ENCODE results near the gene SCN9A. TPM values are rescaled to one million over a fixed set of nuclear protein-coding genes. Genes with fewer than 3 reads are reported as not detected.
"Not testable (repeated sequence)": the region's sequence is repeated elsewhere in the genome, so short reads cannot be mapped to it uniquely, and the experiment has no call there.

The SCN9A gene
- polyA plus RNA-seq = 1 to 10 TPM in 1 of 3 donors, under 1 TPM in 2; 0.45 to 1.6 (median 0.46) TPM

DNA sequence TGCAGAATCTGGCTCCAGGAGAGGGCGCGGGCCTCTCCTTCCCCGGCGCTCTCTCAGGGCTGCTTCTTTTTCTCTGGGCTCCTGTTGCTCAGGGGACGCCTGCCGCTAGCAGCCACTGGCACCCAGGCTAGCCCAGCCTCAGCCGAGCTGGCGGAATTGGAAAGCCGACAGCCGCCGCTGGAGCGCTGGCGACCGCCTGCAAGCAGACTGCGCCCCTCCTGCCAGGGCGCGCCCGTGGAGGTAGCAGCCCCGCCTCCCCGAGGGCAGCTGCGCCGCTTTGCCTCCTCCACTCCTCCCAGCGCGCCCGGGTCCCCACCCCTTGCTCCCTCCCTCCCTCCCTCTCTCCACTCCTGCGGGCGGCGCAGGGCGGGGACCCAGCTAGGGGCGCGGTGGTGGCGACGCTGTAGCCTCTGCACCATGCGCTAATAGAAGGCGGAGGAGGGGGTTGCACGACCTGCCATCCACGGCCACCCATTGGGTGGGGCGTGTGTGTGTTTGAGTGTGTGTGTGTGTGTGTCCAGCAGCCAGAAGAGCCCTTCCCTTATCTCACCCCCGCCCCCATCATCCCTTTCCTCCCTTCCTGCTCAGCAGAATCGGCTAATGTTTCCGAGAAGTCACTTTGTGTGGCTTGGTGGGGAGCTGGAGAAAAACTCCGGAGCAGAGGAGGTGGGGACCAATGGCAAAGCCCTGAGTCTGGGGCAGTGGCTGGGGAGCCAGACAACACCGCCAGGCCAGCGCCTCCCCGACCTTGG lies at the start of gene SCN9A:
Gene SCN9A (minus strand): TSS at position 209 of the 752 bp plus-strand sequence. CDS start 64,188 bp downstream, outside the sequence.
- WGBS, 3 donors = 0 to 1% (median 0%) methylated on average over 36 to 45 of the region's 45 CpGs
- H3K27ac ChIP-seq (ENCODE audit: low read depth, low read length) = no peak within 1 kb of the TSS

DNA sequence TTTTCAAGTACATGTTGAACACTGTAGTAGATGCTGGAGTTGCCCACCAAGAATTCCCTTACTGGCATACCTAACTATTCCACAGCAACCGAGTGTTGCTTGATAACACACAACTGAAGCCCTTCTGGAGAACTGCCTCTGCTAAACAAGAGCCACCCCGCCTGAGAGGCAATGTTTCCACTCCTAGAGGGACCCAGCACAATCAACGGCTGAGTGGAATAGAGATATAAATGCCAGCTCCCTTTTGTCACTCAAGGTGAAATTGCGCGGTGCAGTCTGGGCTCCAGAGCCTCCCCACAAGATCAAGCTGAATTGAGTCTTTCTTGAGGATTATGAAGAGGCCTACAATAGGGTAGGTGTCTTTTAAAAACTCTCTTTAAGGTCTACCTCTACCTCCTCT lies 49.1 kb upstream of the SCN9A start:
- WGBS, 3 donors = 93 to 97% (median 94%) methylated on average over 5 of the region's 5 CpGs
- H3K27ac ChIP-seq (ENCODE audit: low read depth, low read length) = no peak overlapping the region

DNA sequence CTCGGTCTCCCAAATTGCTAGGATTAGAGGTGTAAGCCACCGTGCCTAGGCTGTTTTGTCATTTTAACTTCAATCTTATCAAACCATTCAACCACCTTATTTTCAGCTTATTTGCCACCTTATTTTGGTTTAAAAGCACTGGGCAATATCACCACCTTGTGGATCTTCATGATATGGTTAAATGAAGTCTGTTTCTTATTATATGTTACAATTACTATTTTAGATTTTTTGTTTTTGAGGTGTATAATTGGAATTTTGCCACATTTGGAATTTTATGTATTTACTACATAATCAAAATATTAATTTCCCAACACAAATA lies 43.8 kb upstream of the SCN9A start:
- H3K27ac ChIP-seq (ENCODE audit: low read depth, low read length) = no peak overlapping the region
- 60 to 71% (median 67%) methylated on average over 2 of the region's 2 CpGs for WGBS, 3 donors

DNA sequence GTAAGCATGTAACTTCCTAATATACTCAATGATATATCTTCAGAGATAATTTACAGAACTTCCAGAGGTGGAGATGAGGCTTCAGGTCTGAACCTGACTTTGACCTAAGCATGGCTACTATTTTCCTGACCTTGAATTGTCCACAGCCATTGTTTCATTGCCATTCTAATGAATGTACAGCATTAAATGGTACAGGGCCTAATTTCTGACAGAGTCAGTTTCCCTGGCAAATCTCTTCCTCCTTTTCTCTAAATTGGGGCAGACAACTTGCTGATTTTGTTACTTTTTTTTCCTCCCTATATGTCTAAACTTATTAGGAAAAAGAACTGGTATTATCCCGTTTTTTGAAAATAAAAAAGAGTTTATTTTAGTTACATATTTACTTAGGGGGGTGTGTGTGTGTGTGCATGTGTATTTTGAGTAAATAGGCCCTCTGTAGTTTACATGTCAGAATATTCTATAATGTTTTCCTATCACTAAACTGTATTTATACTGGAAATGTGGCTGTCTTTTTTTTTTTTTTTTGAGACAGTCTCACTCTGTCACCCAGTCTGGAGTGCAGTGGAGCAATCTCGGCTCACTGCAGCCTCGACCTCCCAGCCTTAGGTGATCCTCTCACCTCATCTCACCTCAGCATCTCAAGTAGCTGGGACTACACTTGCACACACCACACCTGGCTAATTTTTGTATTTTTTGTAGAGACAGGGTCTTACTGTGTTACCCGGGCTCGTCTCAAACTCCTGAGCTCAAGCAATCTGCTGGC lies 43.3 kb upstream of the SCN9A start:
- 52 to 76% (median 74%) methylated on average over 5 of the region's 5 CpGs for WGBS, 3 donors
- no peak overlapping the region for H3K27ac ChIP-seq (ENCODE audit: low read depth, low read length)

DNA sequence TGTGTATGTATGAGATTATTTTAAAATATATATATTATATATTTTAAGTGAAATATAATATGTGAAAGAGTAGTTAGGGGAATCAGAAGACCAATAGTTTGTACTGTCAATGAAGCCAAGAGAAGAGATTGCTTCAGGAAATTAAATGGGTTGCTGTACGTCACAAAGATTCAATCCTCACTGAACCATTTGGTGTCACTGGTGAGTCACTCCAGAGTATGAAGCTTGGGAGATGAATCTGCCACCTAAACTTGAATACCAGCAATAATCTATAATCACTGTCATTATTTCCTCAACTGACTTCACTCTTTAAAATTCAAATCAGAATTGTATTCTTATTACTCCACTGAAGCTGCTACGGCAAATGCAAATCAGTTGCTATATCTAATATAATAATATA lies 41.9 kb upstream of the SCN9A start:
- 54 to 59% (median 56%) methylated on average over 2 of the region's 2 CpGs for WGBS, 3 donors
- no peak overlapping the region for H3K27ac ChIP-seq (ENCODE audit: low read depth, low read length)

DNA sequence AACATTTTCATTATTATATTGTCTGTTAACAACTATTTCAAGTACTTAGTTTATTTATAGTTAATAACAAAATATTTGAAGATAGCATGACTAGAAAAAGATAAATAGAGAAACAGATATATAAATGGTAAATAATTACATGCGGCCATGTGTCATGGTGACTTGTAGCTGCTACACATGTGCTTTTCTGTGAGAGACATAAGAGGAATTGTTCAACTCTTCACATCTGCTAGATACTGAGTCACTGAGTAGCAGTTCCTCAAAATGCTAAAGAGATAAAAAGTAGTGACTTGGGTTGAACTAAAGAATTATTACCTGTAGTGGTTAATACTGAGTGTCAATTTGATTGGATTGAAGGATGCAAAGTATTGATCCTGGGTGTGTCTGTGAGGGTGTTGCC lies 37.5 kb upstream of the SCN9A start:
- H3K27ac ChIP-seq (ENCODE audit: low read depth, low read length) = no peak overlapping the region
- WGBS, 3 donors = 93 to 96% (median 93%) methylated on average over 1 of the region's 1 CpG

DNA sequence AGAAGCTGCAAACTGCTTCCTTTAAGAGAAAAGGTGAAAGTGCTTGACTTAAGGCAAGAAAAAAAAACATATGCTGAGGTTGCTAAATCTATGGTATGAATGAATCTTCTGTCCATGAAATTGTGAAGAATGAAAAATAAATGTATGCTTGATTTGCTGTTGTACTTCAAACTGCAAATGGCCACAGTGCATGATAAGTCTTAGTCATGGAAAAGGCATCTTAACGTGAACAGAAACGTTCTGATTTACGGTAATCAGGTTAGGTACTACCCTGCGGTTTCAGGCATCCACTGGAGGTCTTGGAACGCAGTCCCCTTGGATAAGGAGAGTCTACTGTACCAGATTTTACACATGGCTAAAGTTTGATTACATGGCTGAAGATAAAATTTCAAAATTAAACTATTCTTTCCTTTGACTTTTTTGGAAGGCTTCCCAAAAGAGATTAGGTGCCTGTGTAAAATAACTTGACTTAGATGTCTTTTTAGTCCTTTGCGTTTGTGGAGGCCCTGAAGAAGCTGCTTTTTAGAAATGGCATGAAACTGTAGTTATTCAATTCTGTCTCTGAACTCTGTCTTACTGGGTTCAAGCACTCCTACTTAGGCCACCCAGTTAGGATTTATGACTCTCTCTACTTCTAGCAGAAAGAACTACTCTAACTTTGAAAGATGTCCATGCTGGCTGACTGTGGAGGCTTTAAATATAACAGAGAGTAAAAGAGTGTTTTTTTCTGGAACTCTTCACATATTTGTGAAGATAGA lies 35.9 kb upstream of the SCN9A start:
- 63 to 76% (median 70%) methylated on average over 6 of the region's 6 CpGs for WGBS, 3 donors
- no peak overlapping the region for H3K27ac ChIP-seq (ENCODE audit: low read depth, low read length)

DNA sequence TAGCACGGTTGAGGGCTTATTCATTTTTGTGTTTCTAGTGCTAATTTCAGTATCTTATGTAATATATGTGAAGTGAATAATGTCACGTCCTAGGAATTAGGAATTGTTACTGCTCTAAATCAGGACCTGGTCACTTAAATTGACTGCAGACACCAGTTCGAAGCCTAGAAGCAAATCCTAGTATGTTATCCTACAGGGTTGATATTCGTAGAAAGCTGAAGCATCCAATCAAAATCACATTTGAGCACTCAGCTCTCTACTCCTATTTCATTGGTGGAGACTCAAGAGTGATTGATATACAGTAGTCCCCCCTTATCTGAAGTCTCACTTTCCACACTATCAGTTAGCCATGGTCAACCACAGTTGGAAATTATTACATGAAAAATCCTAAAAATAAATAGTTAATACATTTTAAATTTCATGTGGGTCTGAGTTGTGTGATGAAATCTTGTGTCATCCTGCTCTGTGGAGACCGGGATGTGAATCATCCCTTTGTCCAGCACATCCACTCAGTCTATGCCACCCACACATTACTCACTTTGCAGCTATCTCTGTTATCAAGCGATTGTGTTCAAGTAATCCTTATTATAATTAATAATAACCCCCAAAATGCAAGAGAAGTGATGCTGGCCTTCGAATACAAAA lies 35.2 kb upstream of the SCN9A start:
- 69 to 83% (median 80%) methylated on average over 7 of the region's 7 CpGs for WGBS, 3 donors
- no peak overlapping the region for H3K27ac ChIP-seq (ENCODE audit: low read depth, low read length)

DNA sequence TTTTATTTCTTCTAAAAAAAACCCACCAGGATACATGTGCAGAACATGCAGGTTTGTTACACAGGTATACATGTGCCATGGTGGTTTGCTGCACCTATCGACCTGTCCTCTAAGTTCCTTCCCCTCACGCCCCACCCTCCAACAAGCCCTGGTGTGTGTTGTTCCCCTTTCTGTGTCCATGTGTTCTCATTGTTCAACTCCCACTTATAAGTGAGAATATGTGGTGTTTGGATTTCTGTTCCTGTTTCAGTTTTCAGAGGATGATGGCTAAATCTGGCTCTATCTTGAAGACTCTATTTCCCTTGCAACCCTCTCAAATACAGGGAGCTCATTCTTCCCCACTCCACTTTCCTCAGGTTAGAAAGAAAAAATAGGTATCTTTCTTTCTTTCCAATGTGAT lies 32.0 kb upstream of the SCN9A start:
- not testable (repeated sequence) for H3K27ac ChIP-seq (ENCODE audit: low read depth, low read length)
- 49 to 80% (median 63%) methylated on average over 2 of the region's 2 CpGs for WGBS, 3 donors

DNA sequence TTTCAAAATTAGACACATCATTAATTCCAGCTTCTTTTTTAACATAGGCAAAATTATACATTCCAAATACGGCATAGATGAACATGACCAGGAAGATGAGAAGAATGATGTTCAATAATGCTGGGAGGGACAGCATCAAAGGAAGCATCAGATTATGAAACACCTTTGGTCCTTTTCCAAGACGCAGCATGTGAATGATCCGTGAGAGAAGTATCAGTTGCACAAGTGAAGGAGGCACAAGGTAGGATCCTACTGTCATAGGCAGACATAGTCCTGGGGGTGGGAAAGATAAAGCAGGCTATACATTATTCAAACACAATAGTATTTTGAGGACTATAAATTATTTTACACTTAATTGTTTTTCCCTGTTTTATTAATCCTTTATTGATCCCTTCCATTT lies 30.6 kb upstream of the SCN9A start:
- no peak overlapping the region for H3K27ac ChIP-seq (ENCODE audit: low read depth, low read length)
- WGBS, 3 donors = 74 to 92% (median 79%) methylated on average over 3 of the region's 3 CpGs

DNA sequence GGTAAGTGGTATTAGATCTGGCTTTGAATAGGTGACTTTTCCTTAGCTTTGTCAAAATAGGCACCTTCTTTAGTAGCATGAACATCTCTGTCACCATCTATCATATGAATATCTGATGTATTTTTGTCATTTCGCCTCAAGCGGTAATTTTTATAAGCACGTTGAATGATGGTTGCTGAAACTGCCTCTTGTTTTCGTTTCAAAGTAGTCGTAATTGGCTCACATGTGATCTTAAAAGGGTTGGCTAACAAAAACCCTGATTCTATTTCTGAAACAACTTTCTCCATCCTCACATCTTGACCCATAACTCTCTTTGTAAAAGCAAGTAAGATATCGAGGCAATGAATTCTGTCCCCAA lies 29.8 kb upstream of the SCN9A start:
- no peak overlapping the region for H3K27ac ChIP-seq (ENCODE audit: low read depth, low read length)
- 82 to 91% (median 86%) methylated on average over 6 of the region's 6 CpGs for WGBS, 3 donors

DNA sequence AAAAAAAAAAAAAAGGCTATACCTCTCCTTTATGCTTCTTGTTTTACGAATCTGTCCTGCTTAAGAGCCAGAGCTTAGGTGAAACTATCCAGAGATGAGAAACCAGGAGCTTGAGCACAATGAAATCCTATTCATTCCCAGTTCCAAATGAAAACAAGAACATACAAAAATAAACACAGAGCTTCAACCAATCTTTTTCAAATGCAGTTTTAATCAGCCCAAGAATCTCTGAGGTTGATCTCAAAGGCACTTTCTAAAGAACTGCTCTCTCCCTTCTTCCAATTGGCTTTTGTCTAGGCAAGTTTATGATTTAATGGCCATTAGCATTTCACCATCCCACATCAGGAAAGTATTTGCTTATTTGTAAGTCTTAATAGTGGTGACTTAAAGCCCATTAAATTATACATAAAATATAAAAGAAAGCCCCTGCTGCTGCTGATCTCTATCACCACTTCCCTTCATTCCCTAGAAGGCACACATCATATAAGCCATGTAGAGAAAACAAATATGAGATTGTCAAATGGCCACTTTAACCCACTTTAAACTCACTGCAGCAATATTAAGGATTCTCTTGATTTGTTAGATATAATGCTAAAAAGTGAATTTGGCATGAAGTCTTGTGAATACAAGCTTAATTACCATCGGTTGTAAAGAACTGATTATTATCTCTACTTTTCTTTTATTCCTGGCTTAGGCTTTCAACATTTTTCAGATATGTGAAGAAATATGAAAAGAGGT lies 29.3 kb upstream of the SCN9A start:
- 61 to 74% (median 72%) methylated on average over 2 of the region's 2 CpGs for WGBS, 3 donors
- no peak overlapping the region for H3K27ac ChIP-seq (ENCODE audit: low read depth, low read length)

DNA sequence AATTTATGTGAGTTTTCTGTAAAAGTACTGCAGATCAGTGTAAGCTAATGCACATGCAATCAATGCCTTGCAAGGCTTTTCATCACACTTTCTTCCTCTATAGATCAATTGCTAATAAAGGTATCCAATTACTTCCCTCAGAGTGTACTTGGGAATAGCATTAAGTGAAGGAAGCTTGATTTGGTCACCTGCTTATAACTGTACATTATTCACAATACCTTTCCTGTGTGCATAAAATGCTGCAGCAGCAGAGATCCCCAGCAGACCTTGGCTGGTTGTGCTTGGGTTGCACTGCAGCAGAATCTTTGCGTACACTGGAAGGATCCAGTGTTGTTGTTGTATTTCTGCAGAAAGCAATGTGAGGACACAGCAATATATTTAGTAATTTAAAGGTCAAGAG lies 18.5 kb upstream of the SCN9A start:
- H3K27ac ChIP-seq (ENCODE audit: low read depth, low read length) = no peak overlapping the region
- 93 to 97% (median 95%) methylated on average over 1 of the region's 1 CpG for WGBS, 3 donors

DNA sequence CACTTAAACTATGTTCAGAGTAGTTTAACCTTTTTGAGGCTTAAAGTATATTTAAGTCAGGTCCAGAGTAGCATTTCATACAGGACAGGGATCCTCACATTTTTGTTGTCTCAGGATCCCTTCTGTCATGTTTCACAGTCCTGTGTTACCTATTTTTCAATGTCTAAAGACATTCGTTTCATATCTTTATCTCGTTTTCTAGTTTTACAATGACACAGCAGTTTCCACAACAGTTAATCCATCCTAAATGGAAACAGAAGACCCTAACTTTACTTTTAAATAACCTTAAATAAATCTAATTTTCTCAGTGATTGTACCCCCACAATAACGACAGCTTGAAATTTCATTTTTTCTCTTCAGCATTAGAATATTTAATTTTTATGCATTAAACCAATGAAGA lies 17.3 kb upstream of the SCN9A start:
- no peak overlapping the region for H3K27ac ChIP-seq (ENCODE audit: low read depth, low read length)
- 66 to 81% (median 77%) methylated on average over 3 of the region's 3 CpGs for WGBS, 3 donors

DNA sequence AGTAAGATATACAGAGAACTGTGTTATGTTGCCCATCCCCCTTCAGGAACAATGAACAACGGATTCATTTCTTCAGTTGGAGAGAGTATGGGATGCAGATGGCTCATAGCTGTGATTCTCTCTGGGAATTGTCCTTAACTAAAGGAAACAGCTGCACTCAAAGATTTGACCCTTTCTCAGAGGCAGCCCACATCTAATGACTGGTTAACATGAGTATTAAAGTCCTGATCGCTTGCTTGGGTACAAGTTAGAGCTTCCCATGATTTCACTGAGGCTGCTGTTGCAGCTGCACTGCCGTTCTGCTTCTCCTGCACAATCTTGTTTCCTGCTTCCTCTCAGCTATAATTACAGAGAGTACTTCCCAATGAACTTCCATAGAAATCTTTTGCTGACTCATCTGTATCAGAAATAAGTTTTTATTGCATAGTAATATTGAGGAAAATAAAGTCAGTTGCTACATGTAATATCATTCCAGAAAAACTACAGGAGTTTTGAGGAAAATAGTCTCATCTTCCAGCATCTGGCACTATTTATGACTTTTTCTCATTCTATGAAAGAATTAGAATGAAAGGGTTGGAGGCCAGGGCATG lies 12.8 kb upstream of the SCN9A start:
- H3K27ac ChIP-seq (ENCODE audit: low read depth, low read length) = no peak overlapping the region
- WGBS, 3 donors = 31 to 59% (median 34%) methylated on average over 3 of the region's 3 CpGs

DNA sequence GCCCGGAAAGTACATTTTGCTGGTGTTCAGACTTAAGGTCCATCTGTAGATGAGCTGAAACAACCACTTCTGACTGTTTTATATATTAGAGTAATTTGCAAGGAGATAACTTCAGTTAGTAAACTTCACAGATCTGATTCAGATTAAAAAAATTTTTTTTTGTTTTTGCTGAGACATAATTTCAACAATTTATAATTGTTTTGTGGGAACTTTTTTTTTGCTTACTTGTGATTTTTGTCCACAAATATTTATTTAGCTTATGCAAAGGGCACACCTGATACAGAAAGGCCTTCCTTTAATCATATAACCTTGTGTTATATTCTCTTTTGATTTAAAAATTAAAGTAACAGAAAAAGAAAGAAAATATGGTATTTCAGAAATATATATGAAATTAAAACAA lies 9.6 kb upstream of the SCN9A start:
- whole genome bisulfite sequencing, 3 donors = 97% methylated on average over 1 of the region's 1 CpG

DNA sequence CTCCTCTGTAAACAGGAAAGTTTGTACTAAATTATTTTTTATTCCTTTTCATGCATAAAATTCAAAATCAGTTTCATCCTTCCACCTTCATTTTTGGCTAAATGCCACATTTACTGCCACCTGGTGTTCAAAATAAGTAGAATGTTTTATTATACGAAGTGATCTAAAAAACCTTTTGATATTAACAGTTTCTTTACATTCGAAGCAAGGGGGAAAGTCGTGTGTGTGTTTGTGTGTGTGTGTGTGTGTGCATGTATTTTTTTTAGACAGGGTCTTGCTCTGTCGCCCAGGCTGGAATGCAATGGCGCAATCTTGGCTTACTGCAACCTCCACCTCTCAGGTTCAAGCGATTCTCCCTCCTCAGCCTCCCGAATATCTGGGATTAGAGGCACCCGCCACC lies 9.0 kb upstream of the SCN9A start:
- H3K27ac ChIP-seq (ENCODE audit: low read depth, low read length) = no peak overlapping the region
- WGBS, 3 donors = 55 to 65% (median 62%) methylated on average over 8 of the region's 8 CpGs

More for the DNA sequence above, 9.6 kb upstream of the SCN9A start:
- H3K27ac ChIP-seq (ENCODE audit: low read depth, low read length) = no peak overlapping the region

DNA sequence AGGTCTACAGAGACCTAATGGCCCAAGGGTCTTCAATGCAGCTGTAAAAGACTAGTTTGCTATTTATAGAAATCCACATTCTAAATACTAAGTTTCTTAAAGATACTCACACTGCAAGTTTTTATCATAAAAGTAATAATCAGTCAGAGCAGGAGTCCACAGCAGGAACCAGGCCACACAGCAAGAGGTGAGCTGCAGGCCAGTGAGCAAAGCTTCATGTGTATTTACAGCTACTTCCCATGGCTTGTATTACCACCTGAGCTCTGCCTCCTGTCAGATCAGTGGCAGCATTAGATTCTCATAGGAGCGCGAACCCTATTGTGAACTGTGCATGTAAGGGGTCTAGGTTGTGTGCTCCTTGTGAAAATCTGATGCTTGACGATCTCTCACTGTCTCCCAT lies 6.7 kb upstream of the SCN9A start:
- H3K27ac ChIP-seq (ENCODE audit: low read depth, low read length) = no peak overlapping the region
- WGBS, 3 donors = 89 to 91% (median 89%) methylated on average over 3 of the region's 3 CpGs

All from adipose tissue (tissue), 3 donors.